Astrocyte of the hippocampus (primary cell): ENCODE data around the gene VWA7.

Source experiments
- DNase-seq: peaks from one replicate; pipeline ENCODE4 v3.0.0; 2011; ENCODE audit warnings: low read depth, low spot score

VWA7 gene

GRCh38 chr6:31778999-31779885 lies 2.1 kb upstream of the VWA7 start:
- no peak for DNase-seq

- no peak for DNase-seq
These were observed 1.1 kb upstream of the VWA7 start for GRCh38 chr6:31778193-31778592.

GRCh38 chr6:31777667-31778050 lies 531 bp upstream of the VWA7 start:
- DNase-seq, result no peak

- DNase-seq, result peak; percentile 16
These were observed 591 bp downstream of the VWA7 start for GRCh38 chr6:31776485-31776988.

GRCh38 chr6:31775633-31776484 lies 1.3 kb downstream of the VWA7 start:
- no peak for DNase-seq

GRCh38 chr6:31775184-31775583 lies 1.9 kb downstream of the VWA7 start:
- no peak for DNase-seq

GRCh38 chr6:31771992-31772358 lies 5.2 kb downstream of the VWA7 start:
- no peak for DNase-seq

- no peak for DNase-seq
These were observed 6.3 kb downstream of the VWA7 start for GRCh38 chr6:31770860-31771259.

GRCh38 chr6:31769684-31770371 lies 7.3 kb downstream of the VWA7 start:
- DNase-seq, result peak; percentile 37

- DNase-seq, result no peak
These were observed 8.5 kb downstream of the VWA7 start for GRCh38 chr6:31768363-31769257.

GRCh38 chr6:31767096-31767645 lies 10.0 kb downstream of the VWA7 start:
- no peak for DNase-seq

- peak; percentile 21 for DNase-seq
These were observed 11.0 kb downstream of the VWA7 start for GRCh38 chr6:31765910-31766794.

- DNase-seq, result no peak
These were observed 11.6 kb downstream of the VWA7 start for GRCh38 chr6:31765559-31765909.

- no peak for DNase-seq
These were observed 12.9 kb downstream of the VWA7 start for GRCh38 chr6:31764198-31764597.

GRCh38 chr6:31763619-31763940 lies 13.5 kb downstream of the VWA7 start:
- DNase-seq, result peak; percentile 66

GRCh38 chr6:31762878-31763618 lies 14.1 kb downstream of the VWA7 start:
- DNase-seq, result no peak

GRCh38 chr6:31762356-31762755 lies 14.8 kb downstream of the VWA7 start, which contains the start of gene SAPCD1:
Gene SAPCD1, plus strand, starts transcription at chr6:31762656. Its CDS starts 399 bp downstream, at chr6:31763055.
- no peak for DNase-seq

- no peak for DNase-seq
These were observed 15.8 kb downstream of the VWA7 start for GRCh38 chr6:31761343-31761742.

- DNase-seq, result no peak
These were observed 16.3 kb downstream of the VWA7 start for GRCh38 chr6:31760790-31761189.
